SKM-1 (cell line): ENCODE data around the gene DRGX.

Experiments used
- DNase-seq: peaks from one replicate; lab custom pipeline; 2025; ENCODE audit not compliant: unreplicated experiment; lab: John Stamatoyannopoulos, UW

DRGX gene

GRCh38 chr10:49383853-49384252, 12.0 kb downstream of the DRGX start:
- DNase-seq = no peak

DNA sequence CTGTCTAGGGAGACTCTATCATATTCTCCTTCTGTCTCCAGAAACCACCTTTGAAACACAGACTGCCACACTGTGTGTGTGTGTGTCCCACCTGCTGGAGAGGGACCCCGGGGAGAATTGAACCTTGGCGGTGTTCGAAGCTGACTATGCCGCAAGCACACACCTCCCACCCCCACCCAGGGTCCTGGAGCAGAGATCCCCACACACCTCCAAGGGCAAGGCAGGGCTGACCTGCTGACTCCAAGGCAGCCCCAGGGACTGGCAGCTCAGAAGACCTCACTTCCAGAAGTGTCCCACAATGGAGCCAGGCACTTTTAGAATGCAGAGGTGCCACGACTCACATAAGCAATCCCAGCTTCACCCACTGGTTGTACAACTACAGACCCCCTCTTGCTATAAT, 13.1 kb downstream of the DRGX start:
- no peak for DNase-seq

- no peak for DNase-seq
Measured at GRCh38 chr10:49382226-49382625, 13.7 kb downstream of the DRGX start.

- DNase-seq = no peak
Measured at GRCh38 chr10:49381111-49381900, 14.6 kb downstream of the DRGX start.

DNA sequence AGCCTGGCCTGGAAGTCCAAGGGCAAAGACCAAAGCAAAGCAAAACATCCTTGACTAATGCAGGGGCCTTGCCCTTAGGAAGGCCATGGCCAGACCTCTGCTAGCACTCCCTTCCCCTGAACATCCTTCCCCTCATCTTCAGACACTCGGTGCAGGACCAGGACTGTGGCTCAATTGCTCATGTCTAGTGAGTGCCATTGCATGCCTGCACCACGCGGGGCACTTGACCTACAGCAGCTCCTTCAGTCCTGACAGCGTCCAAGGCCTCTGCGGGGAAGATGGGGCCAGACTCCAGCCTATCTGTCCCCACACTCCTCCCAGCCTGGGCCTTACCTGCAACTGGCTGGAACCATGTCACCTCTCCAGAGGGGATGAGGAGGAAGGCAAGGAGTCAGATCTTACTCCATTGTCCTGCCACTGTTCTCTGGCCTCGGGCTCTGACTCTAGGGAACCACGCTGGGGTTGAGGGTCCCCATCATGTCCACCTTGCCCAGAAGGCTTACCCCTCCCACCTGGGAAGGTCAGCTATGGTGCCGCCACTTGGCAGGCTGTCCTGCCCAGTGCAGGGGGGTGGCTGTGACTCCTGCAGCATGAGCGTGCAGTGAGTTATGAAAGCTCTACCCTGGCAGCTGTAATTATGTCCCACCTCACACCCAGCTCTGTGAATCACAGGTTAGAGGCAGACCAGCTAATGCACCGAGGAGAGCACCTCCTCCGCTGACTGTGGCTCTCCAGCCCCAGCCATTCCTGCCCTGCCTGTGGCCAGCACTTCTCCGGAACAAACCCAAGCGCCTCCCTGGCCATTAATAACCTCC, 16.1 kb downstream of the DRGX start:
- DNase-seq = no peak

- no peak for DNase-seq
Measured at GRCh38 chr10:49377256-49377655, 18.6 kb downstream of the DRGX start.

DNA sequence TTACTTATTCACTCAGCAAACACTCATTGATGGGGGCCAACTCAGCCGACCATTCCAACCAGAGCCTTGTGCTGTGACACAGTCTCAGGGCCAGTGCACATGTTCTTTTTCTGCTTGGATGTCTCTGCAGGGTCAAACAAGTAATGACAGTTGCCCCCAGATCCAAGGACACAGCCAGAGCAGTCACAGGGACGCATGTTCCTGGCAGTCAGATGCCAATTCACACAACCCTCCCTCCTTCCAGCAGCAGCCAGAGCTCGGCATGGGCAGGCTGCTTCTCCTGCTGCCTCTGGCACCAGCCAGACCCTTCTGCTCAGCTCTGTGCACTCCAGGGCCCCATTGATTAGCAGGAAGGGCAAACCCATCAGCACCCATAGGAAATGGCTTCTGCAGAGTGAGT, 20.3 kb downstream of the DRGX start:
- no peak for DNase-seq

- DNase-seq = no peak
Measured at GRCh38 chr10:49374740-49375139, 21.1 kb downstream of the DRGX start.

DNA sequence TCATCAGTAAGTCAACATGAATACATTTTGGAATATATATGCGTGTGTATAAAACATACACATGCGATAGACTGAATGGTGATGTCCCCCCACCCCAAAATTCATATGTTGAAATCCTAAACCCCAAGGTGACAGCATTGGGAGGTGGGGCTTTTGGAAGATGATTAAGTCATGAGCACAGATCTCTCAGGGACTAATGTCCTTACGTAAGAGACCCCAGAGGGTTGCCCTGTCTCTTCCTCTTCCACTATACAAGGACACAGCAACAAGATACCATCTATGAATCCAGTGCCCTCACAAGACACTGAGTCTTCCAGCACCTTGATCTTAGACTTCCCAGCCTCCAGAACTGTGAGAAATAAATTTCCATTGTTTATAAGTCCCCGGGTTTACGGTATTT, 22.5 kb downstream of the DRGX start:
- DNase-seq = no peak

DNA sequence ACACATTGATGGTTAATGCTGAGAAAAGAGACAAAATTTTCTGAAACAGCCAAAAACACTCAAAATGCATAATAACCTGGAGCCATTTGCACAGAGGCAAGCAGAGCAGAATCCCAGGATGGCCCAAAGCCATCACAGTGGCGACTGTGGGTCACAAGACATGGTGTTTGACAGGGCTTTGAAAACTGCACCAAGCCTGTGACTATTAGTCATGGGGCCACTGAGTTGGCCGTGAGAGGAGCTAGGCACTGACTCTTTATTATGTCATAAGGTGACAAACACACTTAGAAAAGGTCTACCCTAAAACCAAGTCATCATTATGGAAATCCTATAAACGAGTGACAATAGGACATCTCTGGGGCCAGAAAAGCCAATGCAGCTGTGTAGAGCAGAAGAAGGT, 23.9 kb downstream of the DRGX start:
- DNase-seq = no peak

GRCh38 chr10:49370326-49371100, 25.4 kb downstream of the DRGX start:
- DNase-seq = no peak

- no peak for DNase-seq
Measured at GRCh38 chr10:49369216-49370162, 26.4 kb downstream of the DRGX start.

DNA sequence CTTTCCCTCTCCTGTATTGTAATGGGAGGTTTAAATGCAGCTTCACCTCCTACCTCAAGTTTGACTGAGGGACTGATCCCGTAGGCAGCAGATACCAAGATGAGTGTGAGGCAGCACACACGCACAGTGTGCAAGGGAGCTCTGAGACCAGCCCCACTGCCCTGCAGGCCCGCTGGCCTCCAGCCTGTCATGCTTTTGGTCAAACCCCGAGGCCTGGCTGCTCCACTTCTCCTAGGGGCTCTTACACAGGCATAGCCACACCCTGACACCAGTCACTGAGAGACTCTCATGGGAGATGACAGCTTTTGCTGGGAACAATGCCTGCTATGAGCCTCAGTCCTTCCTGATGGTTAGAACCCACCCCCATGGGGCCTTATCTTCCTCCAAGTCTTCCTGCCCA, 27.6 kb downstream of the DRGX start:
- no peak for DNase-seq

- no peak for DNase-seq
Measured at GRCh38 chr10:49367600-49367999, 28.3 kb downstream of the DRGX start.

GRCh38 chr10:49366460-49366859, 29.4 kb downstream of the DRGX start:
- no peak for DNase-seq

DNA sequence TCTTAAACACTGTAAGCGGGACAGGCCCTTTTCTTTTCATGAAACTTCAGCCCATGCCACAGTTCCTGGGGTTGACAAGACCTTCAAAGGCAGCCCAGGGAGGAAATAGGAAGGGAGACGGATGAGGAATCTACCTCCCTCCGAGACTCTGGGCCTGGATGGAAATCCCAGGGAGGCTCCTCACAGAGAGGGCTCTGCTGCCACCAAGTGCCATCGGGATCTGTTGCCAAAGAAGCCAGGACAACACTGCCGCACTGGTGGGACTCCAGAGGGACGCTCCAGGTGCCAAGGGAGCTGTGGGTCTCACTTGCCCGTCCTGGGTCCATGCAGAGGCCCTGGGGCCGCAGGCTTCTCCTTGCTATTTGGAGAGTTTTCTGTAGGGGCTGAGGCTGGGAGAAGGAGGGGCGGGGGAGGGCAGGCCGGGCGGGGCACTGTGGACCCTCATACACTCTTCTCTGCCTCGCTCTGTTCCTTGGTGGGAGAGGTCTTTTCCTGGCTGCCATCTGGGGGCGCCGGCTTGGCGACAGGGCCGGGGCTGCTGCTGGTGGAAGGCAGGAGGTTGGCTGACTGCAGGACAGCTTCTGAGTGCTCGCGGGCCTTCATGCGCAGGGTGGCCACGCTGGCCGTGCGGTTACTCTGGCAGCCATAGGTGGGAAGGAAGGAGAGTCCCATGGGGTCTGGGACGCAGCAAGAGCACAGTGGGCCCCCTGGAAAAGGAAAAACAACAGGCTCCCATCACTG, 30.0 kb downstream of the DRGX start:
- no peak for DNase-seq

DNA sequence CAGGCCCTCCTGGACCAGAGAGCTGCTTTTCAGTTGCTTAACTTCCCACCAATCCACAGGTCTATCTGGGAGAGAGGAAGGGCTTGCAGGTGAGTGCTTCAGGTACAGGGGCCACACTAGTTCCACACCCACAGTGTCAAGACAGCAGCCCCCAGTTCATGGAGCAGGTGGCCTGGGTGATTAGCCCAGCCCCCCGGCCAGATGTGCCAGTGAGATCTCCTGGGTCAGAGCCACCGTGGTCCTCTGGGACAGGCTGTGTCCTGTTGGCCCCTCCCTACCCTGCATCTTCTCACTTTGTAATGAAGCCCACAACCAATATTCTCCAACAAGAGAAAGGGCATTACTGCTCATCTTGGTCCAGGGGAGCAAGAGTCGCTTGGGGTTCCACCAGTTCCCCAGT, 30.6 kb downstream of the DRGX start:
- DNase-seq = no peak

DNA sequence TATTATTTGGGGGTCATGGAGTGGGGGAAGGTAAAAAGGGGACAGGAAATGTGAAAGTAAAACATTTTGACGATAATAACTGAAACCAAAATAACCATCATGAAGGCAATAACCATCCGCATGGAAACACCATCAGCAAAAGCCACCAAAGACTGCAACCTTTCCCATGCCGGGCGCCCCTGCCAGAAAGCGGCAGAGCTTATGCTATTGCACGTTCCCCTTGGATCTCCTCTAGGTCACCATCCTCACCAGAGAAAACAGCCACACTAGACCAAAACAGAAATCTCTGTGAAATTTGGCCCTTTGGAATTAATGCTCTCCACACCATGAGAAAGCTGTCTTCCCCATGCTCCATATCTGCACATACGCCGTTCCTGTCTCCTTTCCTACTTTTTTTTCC, 31.1 kb downstream of the DRGX start:
- no peak for DNase-seq

DNA sequence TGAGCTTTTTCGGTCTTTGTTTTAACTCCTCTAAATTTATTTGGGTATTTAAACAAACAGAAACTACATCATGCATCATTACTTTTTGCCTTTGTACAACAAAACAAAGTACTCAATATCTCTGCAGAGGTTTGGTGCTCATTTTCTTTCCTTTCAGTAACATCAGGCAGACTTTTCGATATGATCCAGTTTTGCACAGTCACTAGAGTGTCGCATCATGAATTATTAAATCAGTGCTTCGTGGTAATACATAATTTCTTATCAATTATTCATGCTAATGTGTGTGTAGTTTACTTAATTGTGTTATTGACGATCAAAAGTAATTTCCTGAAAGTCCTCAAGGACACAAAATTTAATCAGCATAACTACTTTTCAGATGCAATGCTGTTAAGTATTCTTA, 31.8 kb downstream of the DRGX start:
- no peak for DNase-seq
